HG03521 (cell line): ENCODE data around the gene CHRM3.

ENCODE experiments used
- ATAC-seq: cut with Tn5 transposase; IDR thresholded peaks from one replicate; pipeline ENCODE4 v1.9.1; 2021; ENCODE audit warnings: mild to moderate bottlenecking, moderate library complexity; ENCODE audit not compliant: unreplicated experiment

CHRM3 gene

DNA sequence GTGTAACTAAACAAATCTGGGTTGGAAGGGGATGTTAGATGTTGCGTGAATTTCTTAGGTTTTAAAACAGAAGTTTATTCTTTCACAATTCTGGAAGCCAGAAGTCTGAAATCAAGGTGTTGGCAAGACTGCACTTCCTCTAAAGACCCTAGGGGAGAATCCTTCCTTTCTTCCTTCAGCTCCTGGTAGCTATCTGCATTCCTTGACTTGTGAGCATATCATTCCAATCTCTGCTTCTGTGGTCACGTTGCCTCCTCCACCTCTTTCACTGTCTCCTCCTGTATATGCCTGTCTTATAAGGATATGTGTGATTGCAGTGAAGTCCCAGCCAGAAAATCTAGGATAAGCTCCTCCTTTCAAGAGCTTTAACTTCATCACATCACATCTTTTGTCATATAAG is 7.7 kb downstream of the CHRM3 start:
- no peak for ATAC-seq

DNA sequence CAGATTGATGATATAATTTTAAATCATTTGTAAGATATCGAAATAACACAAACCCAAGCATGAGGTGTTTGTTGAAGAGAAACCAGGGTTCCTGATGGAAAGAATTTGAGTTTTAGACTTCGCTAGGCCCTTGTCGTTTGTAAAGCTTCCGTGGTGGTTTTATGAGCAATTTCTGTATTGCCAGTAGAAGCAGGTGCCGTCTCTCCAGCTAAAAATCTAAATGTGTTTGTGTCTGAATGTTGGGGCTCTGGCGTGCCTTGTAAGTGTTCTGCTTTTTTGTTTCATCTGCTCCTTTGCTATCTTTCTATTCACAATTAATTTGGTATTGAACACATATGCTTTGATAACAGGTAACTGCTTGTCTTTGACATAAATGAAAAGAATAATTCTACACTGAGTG is 27.5 kb downstream of the CHRM3 start:
- ATAC-seq = no peak

DNA sequence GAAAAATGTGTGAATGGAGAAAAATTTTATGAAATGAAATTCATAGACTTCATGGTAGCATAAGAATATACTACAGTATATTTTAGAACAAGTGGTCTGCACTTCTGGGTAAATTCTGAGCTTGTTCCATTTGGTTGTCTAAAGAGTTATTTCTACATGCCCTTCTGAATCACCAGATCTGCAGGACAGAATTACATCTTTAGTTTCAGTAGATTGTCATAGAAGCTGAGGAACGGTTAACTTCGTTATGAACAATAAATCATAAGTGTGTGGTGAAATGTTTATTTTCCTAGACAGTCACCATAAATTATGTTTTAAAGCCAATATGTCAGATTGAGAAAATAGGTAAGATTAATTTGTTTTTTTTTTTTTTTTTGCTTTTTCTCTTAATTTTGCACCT is 30.9 kb downstream of the CHRM3 start:
- no peak for ATAC-seq

DNA sequence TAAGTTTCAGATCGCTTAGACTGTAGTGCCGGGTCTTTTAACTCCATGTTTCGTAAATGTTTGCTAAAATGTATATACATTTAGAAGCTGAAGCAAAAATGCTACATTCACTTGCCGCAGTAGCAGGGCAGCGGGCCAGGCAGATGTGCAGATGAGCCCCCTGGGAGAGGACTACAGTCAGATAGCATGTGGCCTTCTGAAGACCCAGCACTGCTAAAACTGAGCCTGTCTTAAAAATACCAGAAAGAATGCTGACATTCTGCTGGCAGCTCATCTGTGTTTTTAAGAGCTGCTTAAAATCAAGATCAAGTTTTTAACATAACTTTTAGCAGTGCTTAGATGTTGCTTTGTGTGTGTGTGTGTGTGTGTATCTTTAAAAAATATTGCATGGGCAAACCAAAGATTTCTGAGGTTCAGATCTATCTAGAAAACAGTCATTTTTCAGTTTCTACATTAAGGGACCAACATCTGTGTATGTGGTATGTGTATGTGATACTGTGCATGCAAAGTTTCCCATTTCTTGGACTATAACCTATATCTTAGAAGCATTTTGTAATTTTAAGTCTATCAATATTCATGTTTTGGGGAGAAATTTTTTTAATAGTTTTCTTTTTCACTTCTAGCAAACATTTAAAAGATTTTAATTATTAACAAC is 31.7 kb downstream of the CHRM3 start:
- ATAC-seq = no peak

DNA sequence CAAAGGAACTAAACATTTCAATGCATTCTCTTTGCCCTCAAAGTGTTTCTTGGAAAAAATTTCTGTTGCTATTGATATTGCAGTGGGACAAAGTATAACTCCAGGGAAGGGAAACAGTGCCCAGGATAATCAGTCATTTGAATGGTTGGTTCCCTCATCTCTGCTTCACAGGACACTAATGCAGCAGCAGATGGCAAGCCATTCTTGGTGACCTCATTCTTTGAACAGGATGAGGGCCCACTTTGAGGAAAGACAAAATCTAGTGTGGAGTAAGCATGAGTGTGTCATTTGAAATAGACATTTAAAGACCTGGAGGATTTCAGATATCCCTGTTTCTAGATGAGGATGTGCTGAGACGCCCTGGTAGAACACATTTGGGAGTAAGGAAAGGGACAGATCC is 32.3 kb downstream of the CHRM3 start:
- no peak for ATAC-seq

DNA sequence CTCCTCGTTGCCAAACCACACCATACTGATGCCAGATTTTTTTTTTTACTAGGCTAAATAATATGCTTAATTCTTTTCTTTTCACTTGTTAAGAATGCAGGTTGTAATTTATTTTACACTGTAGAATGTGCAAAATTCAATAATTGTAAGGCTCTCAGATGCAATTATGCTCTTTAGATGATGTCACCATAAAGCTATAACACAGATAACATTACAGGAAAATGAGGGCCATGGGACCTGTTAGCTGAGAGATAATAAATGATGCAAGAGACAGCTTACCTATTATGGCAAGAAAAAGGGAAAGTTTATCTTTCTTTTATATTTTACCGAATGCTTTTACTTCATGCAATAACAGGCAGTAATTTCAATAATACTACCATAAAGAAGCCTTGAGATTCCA is 35.4 kb downstream of the CHRM3 start:
- ATAC-seq = no peak

DNA sequence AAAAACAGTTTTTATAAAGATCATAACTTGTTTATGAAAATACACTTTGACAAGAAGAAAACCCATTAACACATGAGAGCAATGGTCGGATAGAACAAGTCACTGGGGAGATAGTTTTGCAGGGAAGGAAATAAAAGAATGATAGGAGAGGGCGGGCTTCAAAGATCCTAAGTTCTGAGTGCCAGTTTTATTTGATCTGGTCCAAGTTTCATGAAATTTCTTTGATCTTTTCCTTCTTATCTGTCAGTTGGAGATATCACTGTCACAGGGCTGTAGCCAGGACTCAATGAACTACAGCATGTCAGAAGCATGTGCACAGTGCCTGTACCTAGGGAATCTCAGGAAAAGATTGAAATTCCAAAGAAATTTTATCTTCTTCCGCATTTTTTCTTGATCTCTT is 36.5 kb downstream of the CHRM3 start:
- no peak for ATAC-seq

DNA sequence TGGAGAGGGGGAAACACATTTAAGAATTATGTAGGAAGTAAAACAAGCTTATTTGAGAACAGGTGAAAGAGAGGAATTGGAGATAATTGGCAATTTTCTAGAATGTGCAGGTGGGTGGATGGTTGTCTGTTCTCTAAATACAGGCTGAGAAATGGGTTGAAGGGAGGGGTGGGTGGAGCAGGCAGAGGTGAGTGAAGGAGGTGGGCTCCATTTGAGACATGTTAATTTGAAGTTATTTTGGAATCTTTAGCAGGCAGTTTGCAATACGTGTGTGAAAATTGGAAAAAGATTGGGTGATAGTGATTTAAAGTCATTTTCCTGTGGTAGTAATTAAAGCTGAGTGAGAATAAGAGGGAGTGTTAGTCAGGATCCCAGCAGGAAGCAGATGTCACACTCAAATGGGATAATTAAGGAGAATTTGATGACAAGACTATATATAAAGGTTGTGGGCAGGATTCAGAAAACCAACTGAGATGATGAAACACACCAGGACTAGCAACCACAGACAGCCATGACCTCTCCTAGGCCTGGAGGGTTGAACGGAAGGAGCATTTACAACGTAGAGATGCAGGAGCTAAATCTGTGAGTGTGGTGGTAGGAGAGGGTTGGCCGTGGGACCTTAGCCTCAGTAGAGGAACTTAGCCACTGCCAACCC is 40.6 kb downstream of the CHRM3 start:
- no peak for ATAC-seq

DNA sequence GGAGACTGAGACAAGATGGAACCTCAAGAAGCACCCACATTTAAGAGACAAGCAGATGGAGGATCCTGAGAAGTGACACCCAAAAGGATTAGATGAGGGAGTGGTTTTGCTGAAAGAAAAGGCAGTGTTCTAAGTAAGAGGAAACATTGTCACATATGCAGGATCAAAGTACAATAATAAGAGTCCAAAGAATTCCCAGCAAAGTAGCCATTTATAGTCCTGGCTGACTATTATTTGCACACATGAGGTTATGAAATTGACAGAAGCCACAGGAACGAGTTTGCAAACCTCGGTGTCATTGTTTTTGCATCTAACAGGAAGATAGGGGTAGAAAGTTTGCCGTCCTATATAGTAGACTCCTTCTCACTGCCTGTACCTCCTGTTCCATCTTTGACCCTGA is 41.3 kb downstream of the CHRM3 start:
- no peak for ATAC-seq

DNA sequence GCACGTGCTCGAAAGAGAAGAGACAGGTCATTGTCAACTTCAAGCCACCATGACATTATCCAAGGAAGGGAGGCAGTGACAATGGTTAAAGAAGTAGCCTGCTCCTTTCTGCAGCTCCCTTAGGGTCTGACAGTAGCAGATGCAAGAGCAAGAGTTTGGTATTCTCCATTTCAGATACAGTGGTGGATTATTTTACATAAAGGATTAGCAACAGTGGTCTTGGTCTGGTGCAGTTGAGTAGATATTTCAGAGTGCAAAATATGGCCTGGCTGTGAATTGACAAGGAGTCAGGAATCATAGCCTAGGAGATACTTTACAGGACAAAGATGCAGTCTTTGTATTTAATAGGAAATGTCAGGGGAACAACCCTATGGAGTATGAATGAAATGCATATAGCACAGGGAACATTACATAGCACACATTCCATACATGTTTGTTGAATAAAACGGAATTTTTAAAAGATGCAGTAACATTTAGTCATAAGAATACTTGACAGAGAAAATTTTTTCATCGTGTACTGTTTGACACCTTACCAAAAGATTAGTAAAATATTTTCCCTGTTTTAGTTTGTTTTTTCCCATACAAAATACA is 41.8 kb downstream of the CHRM3 start:
- ATAC-seq = no peak

DNA sequence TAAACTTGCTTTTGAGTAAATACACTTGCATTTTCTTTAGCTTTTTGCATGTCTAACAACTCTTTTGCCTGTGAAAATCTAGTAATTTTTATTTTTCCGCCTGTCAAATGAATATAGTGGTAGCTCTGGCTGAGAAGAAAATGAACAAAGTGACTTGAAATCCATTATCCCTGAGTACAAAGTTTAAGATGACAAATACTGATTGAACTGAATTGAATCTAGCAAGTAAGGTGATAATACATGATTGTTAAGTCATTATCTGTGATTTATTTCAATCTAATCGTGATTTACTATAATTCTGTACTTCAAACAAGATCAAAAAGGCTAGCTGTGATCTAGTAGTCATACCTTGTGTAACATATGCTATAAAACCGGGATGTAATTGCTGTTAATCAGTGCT is 42.8 kb downstream of the CHRM3 start:
- no peak for ATAC-seq

DNA sequence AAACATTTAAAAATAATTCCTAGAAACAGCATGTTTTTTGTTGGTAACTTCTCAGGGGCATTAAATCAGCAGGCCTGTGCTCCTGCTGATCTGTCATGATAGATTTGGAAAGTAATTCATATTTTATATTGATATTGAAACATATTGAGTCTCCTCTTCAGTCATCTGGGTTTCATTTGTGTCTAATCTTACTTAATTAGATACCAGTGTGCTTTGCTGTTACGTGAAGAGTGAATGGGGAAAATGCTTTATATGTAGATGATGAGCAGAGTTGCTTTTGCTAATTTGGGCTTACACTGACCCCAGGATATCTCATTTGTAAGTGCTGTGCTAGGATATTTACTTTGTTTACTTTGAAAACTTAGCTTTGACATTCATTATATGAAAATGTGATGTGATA is 45.9 kb downstream of the CHRM3 start:
- no peak for ATAC-seq

DNA sequence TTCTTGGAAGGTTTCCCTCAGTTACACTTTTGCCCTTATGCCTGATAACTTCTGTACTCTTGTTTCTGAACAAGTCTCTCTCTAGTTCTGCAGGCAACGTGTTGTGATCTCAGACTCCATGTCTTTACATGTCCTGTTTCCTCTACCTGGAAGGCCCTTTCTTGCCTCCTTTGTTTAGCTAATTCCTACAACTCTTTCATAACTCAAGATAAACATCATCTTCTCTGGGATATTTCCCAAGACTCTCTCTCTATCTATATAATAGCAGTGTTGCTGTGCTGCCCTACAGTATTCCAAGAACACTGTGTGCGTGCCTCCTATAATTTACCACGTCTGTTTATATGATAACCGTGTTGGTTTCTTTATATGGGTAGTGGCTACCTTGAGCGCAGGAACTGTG is 47.8 kb downstream of the CHRM3 start:
- no peak for ATAC-seq
